ENCODE results near the gene SEC22C. TPM values are rescaled to one million over a fixed set of nuclear protein-coding genes. Genes with fewer than 3 reads are reported as not detected.

SEC22C gene
- total and polyA plus RNA-seq, 2 donors (not counting 1 experiment from before 2014, with no cell fraction given), result 19.2 to 44.8 TPM

DNA sequence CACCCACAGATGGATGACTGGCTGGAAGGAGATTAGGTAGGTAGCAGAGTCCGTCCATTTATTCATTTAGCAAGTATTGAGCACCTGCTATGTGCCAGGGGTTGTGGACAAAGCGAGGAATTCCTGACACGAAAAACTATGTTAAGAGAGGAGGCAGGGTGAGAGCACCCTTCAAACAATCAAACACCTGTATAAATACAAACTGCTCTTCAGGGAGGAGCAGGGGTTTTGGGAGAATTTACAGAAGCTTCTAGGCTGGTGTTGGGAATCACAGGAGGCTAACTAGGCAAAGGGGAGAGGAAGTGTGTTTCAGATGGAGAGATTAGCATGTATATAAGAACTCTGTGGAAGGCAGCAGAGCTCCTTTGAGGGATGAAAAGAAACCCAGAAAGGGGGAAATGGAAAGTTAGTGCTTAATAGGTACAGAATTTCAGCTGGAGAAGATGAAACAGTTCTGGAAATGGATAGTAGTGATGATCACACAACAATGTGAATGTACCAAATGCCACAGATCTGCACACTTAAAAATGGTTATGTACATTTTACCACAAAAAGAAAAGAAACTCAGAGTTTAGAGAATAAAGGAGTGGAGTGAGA lies 805 bp upstream of the SEC22C start:
- Histone ChIP-seq H3K27me3 (replicated peaks in 1 of 4; ENCODE audit: control extremely low read depth in 1 of 4, control insufficient read depth in 3 of 4, insufficient read depth in 4 of 4, low read length in 3 of 4) (no peaks in the 10 kb centered on the region), H3K9ac (ENCODE audit: low read length) (peak overlapping the region; percentile 92), H3K36me3 (replicated peaks in 1 of 2; ENCODE audit: control extremely low read depth in 1 of 2, control insufficient read depth in 1 of 2, extremely low read depth in 1 of 2, insufficient read depth in 2 of 2, low read length in 1 of 2) (no peaks in the 10 kb centered on the region), H3K27ac (ENCODE audit: low read length in 2 of 2) (peak overlapping the region; percentile 92 to 98), H4K20me1 (ENCODE audit: control insufficient read depth, insufficient read depth, low read length, poor library complexity, severe bottlenecking) (no peaks in the 10 kb centered on the region), H3K4me1 (ENCODE audit: control insufficient read depth in 2 of 2, insufficient read depth in 2 of 2, low read length in 2 of 2) (peaks cover 14% of the 10 kb centered on the region in 2 donors), H3K9me3 (ENCODE audit: control extremely low read depth in 1 of 3, control insufficient read depth in 2 of 3, insufficient read depth in 1 of 3, low read length in 2 of 3) (no peaks in the 10 kb centered on the region), H3K4me2 (replicated peaks; ENCODE audit: low read depth, low read length, poor library complexity, severe bottlenecking) (peak overlapping the region; percentile 89), H3K79me2 (ENCODE audit: control insufficient read depth, insufficient read depth, low read length) (peaks cover 14% of the 10 kb centered on the region), H3K4me3 (ENCODE audit: control extremely low read depth in 1 of 5, extremely low read depth in 1 of 5, insufficient read depth in 1 of 5, low read depth in 2 of 5, low read length in 4 of 5) (peak overlapping the region; percentile 52 to 87 (median 80)), H2AFZ (ENCODE audit: insufficient read depth, low read depth, low read length, poor library complexity, severe bottlenecking) (peak overlapping the region; percentile 79)
- ChIA-PET POLR2A (interaction anchor here (1.9 to 3.1 kb wide), 3 partner anchors 8 to 80 kb away, joined by 4 to 34 read pairs (median 17); partner anchors contain the start of genes NKTR, SS18L2 and VIPR1), CTCF (interaction anchor here (0.7 to 3.9 kb wide), 21 partner anchors 8 to 299 kb away, joined by 3 to 36 read pairs (median 3); partner anchors contain the start of genes NKTR, SS18L2 and VIPR1)
- 20% methylated on average over 1 of the region's 3 CpGs for WGBS (ENCODE audit: insufficient coverage)
- Mint-ChIP-seq H3K4me1 (peaks cover 35% of the 10 kb centered on the region), H3K4me3 (peak overlapping the region; percentile 96), H3K27ac (peak overlapping the region; percentile 98), H3K27me3 (no peaks in the 10 kb centered on the region), H3K9me3 (ENCODE audit: insufficient read depth) (no peaks in the 10 kb centered on the region)
- intact Hi-C loops (cut with micrococcal nuclease), result loop anchor here (1.0 to 10.0 kb wide), 8 partner anchors 8 to 522 kb away; partner anchors contain the start of genes CCDC13, NKTR, POMGNT2 and SS18L2
- DNase-seq (no peak), ATAC-seq (ENCODE audit: low read depth) (no peak)
- TF ChIP-seq EZH2 (IDR thresholded peaks at IDR 0.05; ENCODE audit: borderline replicate concordance, insufficient read depth, low read depth, low read length, poor library complexity, severe bottlenecking), result no peak
- TF ChIP-seq, protein P1, sequence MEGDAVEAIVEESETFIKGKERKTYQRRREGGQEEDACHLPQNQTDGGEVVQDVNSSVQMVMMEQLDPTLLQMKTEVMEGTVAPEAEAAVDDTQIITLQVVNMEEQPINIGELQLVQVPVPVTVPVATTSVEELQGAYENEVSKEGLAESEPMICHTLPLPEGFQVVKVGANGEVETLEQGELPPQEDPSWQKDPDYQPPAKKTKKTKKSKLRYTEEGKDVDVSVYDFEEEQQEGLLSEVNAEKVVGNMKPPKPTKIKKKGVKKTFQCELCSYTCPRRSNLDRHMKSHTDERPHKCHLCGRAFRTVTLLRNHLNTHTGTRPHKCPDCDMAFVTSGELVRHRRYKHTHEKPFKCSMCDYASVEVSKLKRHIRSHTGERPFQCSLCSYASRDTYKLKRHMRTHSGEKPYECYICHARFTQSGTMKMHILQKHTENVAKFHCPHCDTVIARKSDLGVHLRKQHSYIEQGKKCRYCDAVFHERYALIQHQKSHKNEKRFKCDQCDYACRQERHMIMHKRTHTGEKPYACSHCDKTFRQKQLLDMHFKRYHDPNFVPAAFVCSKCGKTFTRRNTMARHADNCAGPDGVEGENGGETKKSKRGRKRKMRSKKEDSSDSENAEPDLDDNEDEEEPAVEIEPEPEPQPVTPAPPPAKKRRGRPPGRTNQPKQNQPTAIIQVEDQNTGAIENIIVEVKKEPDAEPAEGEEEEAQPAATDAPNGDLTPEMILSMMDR (IDR thresholded peaks at IDR 0.05), result no peak

DNA sequence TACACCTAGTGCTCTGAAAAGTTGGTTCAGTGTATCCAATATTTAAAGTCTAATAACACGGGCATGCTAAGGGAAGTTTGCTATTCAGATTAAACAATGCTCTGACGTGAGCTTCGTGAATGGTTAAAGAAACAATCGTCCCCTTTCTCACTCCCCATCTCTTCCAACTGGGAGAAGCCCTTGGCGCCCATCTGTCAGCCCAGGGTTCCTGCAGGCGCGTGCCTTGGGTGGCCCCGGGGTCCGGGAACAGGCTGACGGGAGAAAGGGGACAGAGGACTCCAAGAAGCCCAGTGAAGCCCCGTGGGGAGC lies 413 bp downstream of the SEC22C start:
- peaks cover 14% of the 10 kb centered on the region in 2 donors for H3K4me1 ChIP-seq (ENCODE audit: control insufficient read depth in 2 of 2, insufficient read depth in 2 of 2, low read length in 2 of 2)
- intact Hi-C loops (cut with micrococcal nuclease), result loop anchor here (5.0 to 10.0 kb wide), 3 partner anchors 36 to 523 kb away; partner anchors contain the start of genes POMGNT2 and VIPR1
- peak overlapping the region; percentile 96 for H3K4me3 Mint-ChIP-seq
- H3K27me3 Mint-ChIP-seq, result no peaks in the 10 kb centered on the region
- peak overlapping the region in 4 of 5 experiments; percentile 69 to 87 (median 81) for H3K4me3 ChIP-seq (ENCODE audit: control extremely low read depth in 1 of 5, extremely low read depth in 1 of 5, insufficient read depth in 1 of 5, low read depth in 2 of 5, low read length in 4 of 5)
- H3K9me3 ChIP-seq (ENCODE audit: control extremely low read depth in 1 of 3, control insufficient read depth in 2 of 3, insufficient read depth in 1 of 3, low read length in 2 of 3), result no peaks in the 10 kb centered on the region
- peak overlapping the region; percentile 92 to 98 for H3K27ac ChIP-seq (ENCODE audit: low read length in 2 of 2)
- DNase-seq (no peak), ATAC-seq (ENCODE audit: low read depth) (no peak)
- peaks cover 2% of the 10 kb centered on the region for H3K9me3 Mint-ChIP-seq (ENCODE audit: insufficient read depth)
- peak overlapping the region; percentile 92 for H3K9ac ChIP-seq (ENCODE audit: low read length)
- POLR2A ChIA-PET, result interaction anchor here (1.9 to 3.1 kb wide), 3 partner anchors 9 to 79 kb away, joined by 4 to 34 read pairs (median 17); partner anchors contain the start of genes NKTR, SS18L2 and VIPR1
- H3K36me3 ChIP-seq (replicated peaks in 1 of 2; ENCODE audit: control extremely low read depth in 1 of 2, control insufficient read depth in 1 of 2, extremely low read depth in 1 of 2, insufficient read depth in 2 of 2, low read length in 1 of 2), result no peaks in the 10 kb centered on the region
- H2AFZ ChIP-seq (ENCODE audit: insufficient read depth, low read depth, low read length, poor library complexity, severe bottlenecking), result peak overlapping the region; percentile 79
- no peaks in the 10 kb centered on the region for H4K20me1 ChIP-seq (ENCODE audit: control insufficient read depth, insufficient read depth, low read length, poor library complexity, severe bottlenecking)
- no peaks in the 10 kb centered on the region for H3K27me3 ChIP-seq (replicated peaks in 1 of 4; ENCODE audit: control extremely low read depth in 1 of 4, control insufficient read depth in 3 of 4, insufficient read depth in 4 of 4, low read length in 3 of 4)
- 2% methylated on average over 11 of the region's 11 CpGs for WGBS (ENCODE audit: insufficient coverage)
- H3K4me1 Mint-ChIP-seq, result peaks cover 37% of the 10 kb centered on the region
- H3K4me2 ChIP-seq (replicated peaks; ENCODE audit: low read depth, low read length, poor library complexity, severe bottlenecking), result peak overlapping the region; percentile 89
- H3K79me2 ChIP-seq (ENCODE audit: control insufficient read depth, insufficient read depth, low read length), result peaks cover 17% of the 10 kb centered on the region
- CTCF ChIA-PET, result interaction anchor here (1.0 to 3.9 kb wide), 10 partner anchors 9 to 163 kb away, joined by 3 to 36 read pairs (median 6); partner anchors contain the start of genes NKTR, SS18L2 and VIPR1
- TF ChIP-seq EZH2 (IDR thresholded peaks at IDR 0.05; ENCODE audit: borderline replicate concordance, insufficient read depth, low read depth, low read length, poor library complexity, severe bottlenecking), result no peak
- TF ChIP-seq, protein P1 (IDR thresholded peaks at IDR 0.05), result no peak
- peak overlapping the region; percentile 80 for H3K27ac Mint-ChIP-seq

All from B cell (primary cell).